SKM-1 treated with dmso at 0.1 percent for 144 hours (cell line): Measurements from ENCODE around the gene COL19A1.

ENCODE experiments used
- DNase-seq: peaks from one replicate; lab custom pipeline; 2025; ENCODE audit not compliant: unreplicated experiment; lab: John Stamatoyannopoulos, UW

COL19A1 gene

GRCh38 chr6:70216767-70217166 is 350.4 kb downstream of the COL19A1 start:
- DNase-seq, result no peak

- no peak for DNase-seq
Observed at GRCh38 chr6:70219943-70220613, 353.7 kb downstream of the COL19A1 start.

GRCh38 chr6:70221025-70221714 is 354.8 kb downstream of the COL19A1 start:
- DNase-seq, result peak; percentile 14

DNA sequence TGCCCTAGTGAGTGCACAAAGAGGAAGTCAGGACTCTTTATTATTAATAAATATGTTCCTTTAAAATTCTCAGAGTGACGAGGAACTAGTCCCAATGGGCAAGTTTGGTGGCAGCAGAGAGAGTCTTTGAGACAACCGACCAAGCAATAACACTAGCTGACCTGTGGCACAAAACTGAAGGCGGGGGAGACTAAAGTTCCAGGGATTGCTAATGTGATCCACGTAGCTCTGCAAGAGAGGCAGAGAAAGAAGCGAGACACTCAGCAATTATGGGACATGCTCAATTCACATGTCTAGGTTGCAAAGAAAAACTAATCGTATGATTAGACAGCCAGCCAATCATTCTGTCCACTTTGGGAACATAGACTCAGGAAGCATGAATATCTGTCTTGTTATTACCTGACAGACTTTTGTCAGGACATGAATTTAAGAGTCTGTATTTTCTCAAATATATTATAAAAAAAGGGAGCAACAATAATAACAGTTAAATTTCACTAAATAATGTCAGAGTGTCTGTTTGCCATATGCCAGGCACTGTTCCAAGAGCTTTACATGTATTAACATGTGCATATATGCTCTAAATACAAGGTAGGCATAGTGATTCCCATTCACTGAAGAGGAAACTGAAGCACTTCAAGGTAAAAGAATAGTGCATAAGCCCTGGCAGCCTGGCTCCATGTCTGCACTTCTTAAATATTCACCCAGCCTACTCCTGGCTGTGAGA is 355.5 kb downstream of the COL19A1 start:
- DNase-seq, result no peak

DNA sequence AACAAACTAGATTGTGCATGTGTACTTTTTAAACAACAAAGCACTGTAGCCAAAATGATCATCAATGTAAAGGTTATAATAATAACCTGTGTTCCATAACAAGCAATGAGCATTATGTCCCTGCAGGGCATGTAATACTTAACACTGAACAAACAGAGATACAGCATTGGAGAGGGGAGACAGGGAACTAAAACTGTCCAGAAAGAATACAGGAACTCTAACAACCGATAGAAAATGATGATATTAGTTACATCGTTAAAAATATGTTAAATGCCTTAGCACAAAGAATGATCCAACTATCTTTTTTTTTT is 356.0 kb downstream of the COL19A1 start:
- no peak for DNase-seq

- DNase-seq, result no peak
Observed at GRCh38 chr6:70225055-70225454, 358.7 kb downstream of the COL19A1 start.

DNA sequence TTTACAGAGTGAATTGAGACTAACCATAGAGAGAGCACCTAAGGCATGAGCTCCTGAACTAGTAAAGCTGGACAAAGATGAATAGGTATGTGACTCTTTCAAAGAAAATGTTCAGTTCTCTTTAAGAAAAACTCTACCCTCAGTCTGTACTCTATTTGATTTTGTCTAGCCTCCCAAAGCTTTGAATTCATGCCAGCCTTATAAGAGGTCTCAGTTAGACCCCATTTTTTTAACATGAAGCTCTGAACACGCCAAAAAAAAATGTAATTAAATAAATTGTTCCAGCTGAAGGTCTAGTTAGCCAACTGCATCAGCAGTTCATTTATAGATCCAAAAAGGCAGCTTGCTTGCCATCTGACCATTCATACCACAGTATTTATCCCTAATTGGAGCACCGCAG is 365.0 kb downstream of the COL19A1 start:
- no peak for DNase-seq

DNA sequence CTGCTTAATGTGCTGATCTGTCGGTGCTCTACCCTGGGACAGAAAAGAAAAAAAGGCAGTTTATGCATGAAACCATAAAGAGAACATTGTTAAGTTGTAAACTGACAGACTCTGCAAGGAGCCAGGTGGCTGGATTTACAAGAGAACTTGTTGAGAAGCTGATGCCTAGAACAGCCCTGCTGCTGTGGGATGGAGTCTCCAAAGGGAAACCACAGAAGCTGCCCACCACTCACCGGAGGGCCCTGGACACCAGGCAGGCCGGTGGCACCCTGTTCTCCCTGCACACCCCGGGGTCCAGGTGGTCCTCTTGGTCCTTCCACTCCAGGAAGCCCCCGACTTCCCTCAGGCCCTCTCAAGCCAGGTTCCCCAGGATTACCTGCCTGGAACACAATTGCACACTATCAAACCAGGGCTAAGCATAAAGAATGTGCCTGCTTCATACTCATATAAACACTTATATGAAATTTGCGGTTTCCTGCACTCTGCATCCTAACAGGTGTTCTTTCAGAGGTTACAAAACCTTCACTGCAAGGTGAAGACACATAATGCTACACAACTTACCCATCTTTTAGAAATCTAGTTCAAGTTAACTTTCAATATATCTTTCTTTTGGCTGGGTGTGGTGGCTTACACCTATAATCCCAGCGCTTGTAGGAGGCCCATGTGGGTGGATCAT is 368.3 kb downstream of the COL19A1 start:
- DNase-seq, result no peak

GRCh38 chr6:70236343-70236742 is 370.0 kb downstream of the COL19A1 start:
- no peak for DNase-seq

GRCh38 chr6:70241031-70241430 is 374.7 kb downstream of the COL19A1 start:
- no peak for DNase-seq

- no peak for DNase-seq
Observed at GRCh38 chr6:70241991-70242420, 375.6 kb downstream of the COL19A1 start.

GRCh38 chr6:70246118-70246517 is 379.8 kb downstream of the COL19A1 start:
- DNase-seq, result no peak

GRCh38 chr6:70252604-70253003 is 386.2 kb downstream of the COL19A1 start:
- no peak for DNase-seq

DNA sequence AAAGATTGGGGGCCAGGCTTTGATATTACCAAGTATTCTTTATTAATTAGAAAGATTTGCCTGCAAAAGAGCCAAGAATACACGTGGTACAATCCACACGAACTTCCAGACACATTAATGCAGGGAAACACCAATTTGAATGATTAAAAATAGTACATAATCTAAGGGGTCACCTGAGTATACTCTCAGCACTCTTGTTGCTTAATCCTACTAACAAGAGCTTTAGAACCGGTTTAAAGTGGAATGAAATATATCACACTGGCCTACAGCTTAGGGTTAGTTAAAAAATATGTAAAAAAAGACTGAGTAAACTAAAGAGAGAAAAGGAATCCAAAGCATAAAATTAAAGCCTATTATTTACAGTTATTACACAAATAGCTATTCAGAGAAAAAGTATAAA is 387.6 kb downstream of the COL19A1 start:
- no peak for DNase-seq

GRCh38 chr6:70254784-70255183 is 388.4 kb downstream of the COL19A1 start:
- DNase-seq, result no peak

- no peak for DNase-seq
Observed at GRCh38 chr6:70257768-70258273, 391.5 kb downstream of the COL19A1 start.

DNA sequence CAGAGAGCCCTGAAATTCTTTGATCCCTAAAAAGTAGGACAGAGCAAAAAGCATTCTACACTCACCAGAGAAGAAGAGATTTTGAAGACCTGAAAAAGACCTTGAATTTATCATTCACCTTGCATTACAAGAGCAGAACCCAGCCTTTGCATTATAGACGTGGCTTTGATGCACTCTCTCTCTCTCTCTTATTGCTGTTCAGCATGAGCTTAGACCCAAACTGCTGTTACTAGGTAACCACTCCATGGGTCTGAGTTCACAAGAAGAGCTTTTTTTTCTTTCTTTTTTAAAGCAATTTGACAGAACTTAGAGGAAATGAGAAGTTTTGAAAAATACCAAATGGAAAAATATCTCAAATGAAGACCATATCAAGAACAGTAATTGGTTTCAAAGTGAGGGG is 392.1 kb downstream of the COL19A1 start:
- DNase-seq, result no peak
